Liver (tissue), 9 donors: ENCODE measurements around the gene HPS5. TPM values are rescaled to one million over a fixed set of nuclear protein-coding genes. Genes with fewer than 3 reads are reported as not detected.

ENCODE experiments used
- DNase-seq: peaks from one replicate; pipeline ENCODE4 v3.0.0-alpha.2; 2017; ENCODE audit warnings: low spot score
- H3K27ac ChIP-seq, 2 donors: one replicate each; pipeline ENCODE4 v1.7.0; 2013; ENCODE audit warnings: inconsistent platforms in 2 of 2, low read length in 2 of 2, control low read depth in 1 of 2, low read depth in 1 of 2, mild to moderate bottlenecking in 1 of 2
- H3K27me3 ChIP-seq, 4 donors: one replicate each; pipeline versions ENCODE4 v1.6.1 to v1.7.0; 2013; ENCODE audit warnings: low read length in 3 of 4, inconsistent platforms in 1 of 4, mild to moderate bottlenecking in 1 of 4, moderate library complexity in 1 of 4; ENCODE audit not compliant: control insufficient read depth in 4 of 4, insufficient read depth in 4 of 4
- H3K36me3 ChIP-seq, 4 donors: one replicate each; pipeline versions ENCODE4 v1.6.1 to v1.7.0; 2013; ENCODE audit warnings: low read length in 3 of 4, mild to moderate bottlenecking in 3 of 4, low read depth in 1 of 4, moderate library complexity in 1 of 4; ENCODE audit not compliant: control insufficient read depth in 4 of 4, insufficient read depth in 3 of 4
- H3K4me1 ChIP-seq, 4 donors: one replicate each; pipeline versions ENCODE4 v1.6.1 to v1.7.0; 2013; ENCODE audit warnings: low read length in 3 of 4, mild to moderate bottlenecking in 3 of 4, moderate library complexity in 1 of 4; ENCODE audit not compliant: control insufficient read depth in 4 of 4, insufficient read depth in 4 of 4
- H3K4me3 ChIP-seq, 3 donors: one replicate each; pipeline versions ENCODE4 v1.6.1 to v1.7.0; 2013; ENCODE audit warnings: low read length in 3 of 3, control low read depth in 1 of 3, low read depth in 1 of 3, mild to moderate bottlenecking in 1 of 3
- H3K9ac ChIP-seq, 2 donors: one replicate each; pipeline ENCODE4 v1.7.0; 2013; ENCODE audit warnings: low read length in 2 of 2, mild to moderate bottlenecking in 2 of 2, moderate library complexity in 2 of 2, control low read depth in 1 of 2, low read depth in 1 of 2
- H3K9me3 ChIP-seq, 4 donors: one replicate each; pipeline versions ENCODE4 v1.6.1 to v1.7.0; 2013; ENCODE audit warnings: low read length in 3 of 4; ENCODE audit not compliant: control insufficient read depth in 4 of 4
- CTCF ChIP-seq: fragments of 150-350 bp; IDR thresholded peaks from 2 replicates; pipeline ENCODE4 v1.5.1; 2017; ENCODE audit warnings: improper control_type of control experiment, low read depth, low read length; ENCODE audit not compliant: missing input control
- EGR1 ChIP-seq, 2 donors: IDR thresholded peaks; 2 replicates each; pipeline ENCODE4 v1.6.1; 2016 to 2018; ENCODE audit warnings: antibody characterized with exemption in 2 of 2, low read depth in 2 of 2
- FOXA1 ChIP-seq: IDR thresholded peaks from 2 replicates; pipeline ENCODE4 v1.6.1; 2016; ENCODE audit warnings: antibody characterized with exemption
- FOXA2 ChIP-seq: IDR thresholded peaks from 2 replicates; pipeline ENCODE4 v1.6.1; 2016; ENCODE audit warnings: antibody characterized with exemption
- GABPA ChIP-seq, 2 donors: IDR thresholded peaks in 1 of 2; conservative IDR thresholded peaks in 1 of 2; 2 replicates each; pipeline ENCODE4 v1.6.1; 2016; ENCODE audit warnings: antibody characterized with exemption in 2 of 2, mild to moderate bottlenecking in 1 of 2, moderate library complexity in 1 of 2
- HNF4A ChIP-seq, 2 donors: conservative IDR thresholded peaks; 2 replicates each; pipeline ENCODE4 v1.6.1; 2016; ENCODE audit warnings: antibody characterized with exemption in 2 of 2, mild to moderate bottlenecking in 2 of 2
- HNF4G ChIP-seq: IDR thresholded peaks from 2 replicates; pipeline ENCODE4 v1.6.1; 2016; ENCODE audit warnings: antibody characterized with exemption
- JUND ChIP-seq, 2 donors: IDR thresholded peaks; 2 replicates each; pipeline ENCODE4 v1.6.1; 2016; ENCODE audit warnings: antibody characterized with exemption in 2 of 2
- NR2F2 ChIP-seq: IDR thresholded peaks from 2 replicates; pipeline ENCODE4 v1.6.1; 2016; ENCODE audit warnings: antibody characterized with exemption
- RAD21 ChIP-seq, 2 donors: IDR thresholded peaks; 2 replicates each; pipeline ENCODE4 v1.6.1; 2016; ENCODE audit warnings: antibody characterized with exemption in 2 of 2, mild to moderate bottlenecking in 2 of 2
- RXRA ChIP-seq, 2 donors: IDR thresholded peaks; 2 replicates each; pipeline ENCODE4 v1.6.1; 2017 to 2018; ENCODE audit warnings: antibody characterized with exemption in 2 of 2, mild to moderate bottlenecking in 1 of 2
- SP1 ChIP-seq: IDR thresholded peaks from 2 replicates; pipeline ENCODE4 v1.6.1; 2018; ENCODE audit warnings: antibody characterized with exemption, mild to moderate bottlenecking
- TAF1 ChIP-seq: conservative IDR thresholded peaks from 2 replicates; pipeline ENCODE4 v1.6.1; 2016; ENCODE audit warnings: antibody characterized with exemption, mild to moderate bottlenecking
- YY1 ChIP-seq: IDR thresholded peaks from 2 replicates; pipeline ENCODE4 v1.6.1; 2016; ENCODE audit warnings: antibody characterized with exemption, mild to moderate bottlenecking
- WGBS: extraction: QIAGEN DNeasy Blood & Tissue Kit; methylation state at CpG from one replicate; pipeline ENCODE4 v1.1.7; 2013; 5-methylcytosine and 5-hydroxymethylcytosine counted together
- polyA plus RNA-seq, 2 donors: library from polyadenylated mRNA; stranded (reverse) in 1 of 2; unstranded in 1 of 2; fragments of 200-250 nt in 1 of 2; fragments of >200 nt in 1 of 2; fragmentation: Nextera tagmentation in 1 of 2; extraction: Ambion mirVana in 1 of 2; gene quantifications; one replicate each; pipeline versions ENCODE4 v1.2.1 to v1.2.3, GENCODE V29; 2013 to 2015
- total RNA-seq, 2 donors: library from RNA; depleted of rRNA; stranded (reverse); fragments of >200 nt; gene quantifications; one replicate each; pipeline ENCODE4 v1.2.3, GENCODE V29; 2014
- TF ChIP-seq, protein P1 (sequence below): IDR thresholded peaks from 2 replicates; pipeline ENCODE4 v1.6.1; 2016; ENCODE audit warnings: antibody characterized with exemption
- TF ChIP-seq, protein P2 (sequence below): IDR thresholded peaks from 2 replicates; pipeline ENCODE4 v1.6.1; 2016; ENCODE audit warnings: antibody characterized with exemption
- TF ChIP-seq, protein P3 (sequence below): IDR thresholded peaks from 2 replicates; pipeline ENCODE4 v1.6.1; 2016; ENCODE audit warnings: antibody characterized with exemption, mild to moderate bottlenecking
- donor health status: healthy.
- donor health status: healthy.
- donor health status: healthy.
- donor health status: healthy.
- donor health status: healthy.

HPS5 gene
- total and polyA plus RNA-seq, 4 donors = 15.7 to 134 (median 24.2) TPM

- TF ChIP-seq HNF4A (conservative IDR thresholded peaks at IDR 0.05) = no peak
Measured at GRCh38 chr11:18253778-18254338, 68.1 kb downstream of the HPS5 start (continued).

DNA sequence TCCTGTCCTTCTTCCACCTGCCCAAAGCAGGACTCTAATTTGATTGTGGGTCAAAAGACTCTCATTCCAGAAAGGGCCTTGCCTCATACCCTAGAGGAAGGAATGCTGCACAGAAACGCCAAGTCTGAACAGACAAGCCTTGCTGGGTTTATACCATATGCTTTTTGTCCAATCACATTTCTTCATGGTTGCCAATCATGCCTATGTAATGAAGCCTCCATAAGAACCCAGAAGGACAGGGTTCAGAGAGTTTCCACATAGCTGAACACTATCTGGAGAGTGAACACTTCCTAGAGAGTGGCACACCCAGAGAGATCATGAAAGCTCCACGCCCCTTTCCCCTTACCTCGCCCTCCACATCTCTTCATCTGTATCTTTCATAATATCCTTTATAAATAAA, 68.7 kb downstream of the HPS5 start:
- no peaks in the 10 kb centered on the region for H3K9me3 ChIP-seq
- TF ChIP-seq EGR1 (IDR thresholded peaks at IDR 0.05; ENCODE audit: low read depth in 2 of 2) (no peak), HNF4G (no peak), SP1 (no peak), NR2F2 (no peak), TAF1 (no peak), RAD21 (IDR thresholded peaks at IDR 0.05) (no peak), FOXA2 (no peak), FOXA1 (no peak), RXRA (IDR thresholded peaks at IDR 0.05) (no peak), JUND (IDR thresholded peaks at IDR 0.05) (no peak), CTCF (no peak), GABPA (IDR thresholded peaks at IDR 0.05 in 1 of 2, conservative IDR thresholded peaks at IDR 0.05 in 1 of 2) (no peak), HNF4A (conservative IDR thresholded peaks at IDR 0.05) (no peak), YY1 (no peak)
- TF ChIP-seq, protein P1, sequence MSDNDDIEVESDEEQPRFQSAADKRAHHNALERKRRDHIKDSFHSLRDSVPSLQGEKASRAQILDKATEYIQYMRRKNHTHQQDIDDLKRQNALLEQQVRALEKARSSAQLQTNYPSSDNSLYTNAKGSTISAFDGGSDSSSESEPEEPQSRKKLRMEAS = no peak
- TF ChIP-seq, protein P2, sequence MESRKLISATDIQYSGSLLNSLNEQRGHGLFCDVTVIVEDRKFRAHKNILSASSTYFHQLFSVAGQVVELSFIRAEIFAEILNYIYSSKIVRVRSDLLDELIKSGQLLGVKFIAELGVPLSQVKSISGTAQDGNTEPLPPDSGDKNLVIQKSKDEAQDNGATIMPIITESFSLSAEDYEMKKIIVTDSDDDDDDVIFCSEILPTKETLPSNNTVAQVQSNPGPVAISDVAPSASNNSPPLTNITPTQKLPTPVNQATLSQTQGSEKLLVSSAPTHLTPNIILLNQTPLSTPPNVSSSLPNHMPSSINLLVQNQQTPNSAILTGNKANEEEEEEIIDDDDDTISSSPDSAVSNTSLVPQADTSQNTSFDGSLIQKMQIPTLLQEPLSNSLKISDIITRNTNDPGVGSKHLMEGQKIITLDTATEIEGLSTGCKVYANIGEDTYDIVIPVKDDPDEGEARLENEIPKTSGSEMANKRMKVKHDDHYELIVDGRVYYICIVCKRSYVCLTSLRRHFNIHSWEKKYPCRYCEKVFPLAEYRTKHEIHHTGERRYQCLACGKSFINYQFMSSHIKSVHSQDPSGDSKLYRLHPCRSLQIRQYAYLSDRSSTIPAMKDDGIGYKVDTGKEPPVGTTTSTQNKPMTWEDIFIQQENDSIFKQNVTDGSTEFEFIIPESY = no peak
- TF ChIP-seq, protein P3, sequence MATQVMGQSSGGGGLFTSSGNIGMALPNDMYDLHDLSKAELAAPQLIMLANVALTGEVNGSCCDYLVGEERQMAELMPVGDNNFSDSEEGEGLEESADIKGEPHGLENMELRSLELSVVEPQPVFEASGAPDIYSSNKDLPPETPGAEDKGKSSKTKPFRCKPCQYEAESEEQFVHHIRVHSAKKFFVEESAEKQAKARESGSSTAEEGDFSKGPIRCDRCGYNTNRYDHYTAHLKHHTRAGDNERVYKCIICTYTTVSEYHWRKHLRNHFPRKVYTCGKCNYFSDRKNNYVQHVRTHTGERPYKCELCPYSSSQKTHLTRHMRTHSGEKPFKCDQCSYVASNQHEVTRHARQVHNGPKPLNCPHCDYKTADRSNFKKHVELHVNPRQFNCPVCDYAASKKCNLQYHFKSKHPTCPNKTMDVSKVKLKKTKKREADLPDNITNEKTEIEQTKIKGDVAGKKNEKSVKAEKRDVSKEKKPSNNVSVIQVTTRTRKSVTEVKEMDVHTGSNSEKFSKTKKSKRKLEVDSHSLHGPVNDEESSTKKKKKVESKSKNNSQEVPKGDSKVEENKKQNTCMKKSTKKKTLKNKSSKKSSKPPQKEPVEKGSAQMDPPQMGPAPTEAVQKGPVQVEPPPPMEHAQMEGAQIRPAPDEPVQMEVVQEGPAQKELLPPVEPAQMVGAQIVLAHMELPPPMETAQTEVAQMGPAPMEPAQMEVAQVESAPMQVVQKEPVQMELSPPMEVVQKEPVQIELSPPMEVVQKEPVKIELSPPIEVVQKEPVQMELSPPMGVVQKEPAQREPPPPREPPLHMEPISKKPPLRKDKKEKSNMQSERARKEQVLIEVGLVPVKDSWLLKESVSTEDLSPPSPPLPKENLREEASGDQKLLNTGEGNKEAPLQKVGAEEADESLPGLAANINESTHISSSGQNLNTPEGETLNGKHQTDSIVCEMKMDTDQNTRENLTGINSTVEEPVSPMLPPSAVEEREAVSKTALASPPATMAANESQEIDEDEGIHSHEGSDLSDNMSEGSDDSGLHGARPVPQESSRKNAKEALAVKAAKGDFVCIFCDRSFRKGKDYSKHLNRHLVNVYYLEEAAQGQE = no peak
- no peak overlapping the region for H3K27ac ChIP-seq
- no peaks in the 10 kb centered on the region for H3K27me3 ChIP-seq
- 91% methylated on average over 3 of the region's 3 CpGs for WGBS
- no peak for DNase-seq
- peaks cover 0 to 12% (median 7%) of the 10 kb centered on the region in 4 donors for H3K4me1 ChIP-seq
- no peaks in the 10 kb centered on the region for H3K36me3 ChIP-seq
- H3K4me3 ChIP-seq = no peak overlapping the region
- no peak overlapping the region for H3K9ac ChIP-seq
